Left lobe of liver (tissue), 2 donors: ENCODE results near the gene SOD3. TPM values are rescaled to one million over a fixed set of nuclear protein-coding genes. Genes with fewer than 3 reads are reported as not detected.

Source experiments
- ATAC-seq: fragments of 200-7000 bp; cut with Tn5 transposase; one replicate; pipeline ENCODE4 v1.9.1; 2020; ENCODE audit warnings: mild to moderate bottlenecking, moderate library complexity
- DNase-seq: peaks from one replicate; pipeline ENCODE4 v3.0.0-alpha.2; 2020; ENCODE audit warnings: low spot score
- total RNA-seq: library from RNA; stranded (reverse); gene quantifications from one replicate; pipeline ENCODE4 v1.2.1, GENCODE V29; 2021
- donor health status: DM: no; HTN: no; CAD: no; lungs with moderate emphysema.
- donor health status: DM: no; HTN: yes; CAD: no.

Gene SOD3
- total RNA-seq, 1 donor from 2014 or later: 2.9 TPM

DNA sequence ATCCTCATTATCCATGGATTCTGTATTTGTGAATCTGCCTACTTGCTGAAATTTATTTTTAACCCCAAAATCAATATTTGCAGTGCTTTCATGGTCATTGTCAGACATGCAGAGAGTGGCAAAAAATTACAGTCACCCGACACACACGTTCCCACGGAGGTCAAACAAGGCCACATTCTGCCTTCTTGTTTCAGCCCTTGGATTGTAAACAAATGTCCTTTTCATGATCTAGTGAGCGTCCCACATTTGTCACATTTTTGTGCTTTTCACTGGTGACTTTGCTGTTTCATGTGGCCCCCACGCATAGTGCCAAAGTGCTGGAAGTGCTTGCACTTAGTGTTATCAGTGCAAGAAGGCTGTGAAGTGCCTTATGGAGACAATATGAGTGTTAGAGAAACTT lies 45.0 kb downstream of the SOD3 start:
- DNase-seq (no peak), ATAC-seq (peak; percentile 30)

DNA sequence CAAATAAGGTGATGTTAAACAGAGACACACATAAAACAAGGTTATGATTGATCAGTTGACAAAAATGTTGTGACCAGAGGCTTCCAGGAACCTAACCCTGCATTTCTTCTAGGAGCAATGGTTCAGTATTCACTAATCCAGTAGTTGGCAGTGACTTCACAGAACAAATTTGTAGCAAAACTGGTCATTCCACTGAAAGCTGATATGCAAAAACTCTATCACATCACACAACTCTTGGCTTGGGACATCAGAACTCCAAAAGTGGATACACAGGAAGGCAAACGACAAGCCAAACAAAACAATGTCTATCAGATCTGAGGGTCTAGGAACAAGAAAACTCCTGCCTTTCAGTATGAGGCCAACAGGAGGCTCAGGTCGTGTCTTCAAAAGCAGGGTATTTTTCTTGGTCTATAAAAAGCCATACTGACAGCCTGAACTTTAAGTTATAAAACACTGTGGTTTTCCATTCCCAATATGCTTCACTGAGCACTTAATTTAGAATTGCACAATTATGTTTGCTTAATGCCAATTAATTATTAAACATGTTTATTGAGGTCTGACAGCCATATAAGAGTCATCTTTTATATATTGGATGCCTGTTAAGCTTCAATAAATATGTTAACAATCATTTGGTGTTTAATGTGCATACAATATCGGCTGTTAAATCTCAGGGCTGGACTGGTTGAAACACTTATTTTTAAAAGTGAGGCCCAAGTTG lies 45.6 kb downstream of the SOD3 start:
- ATAC-seq (no peak), DNase-seq (no peak)

- ATAC-seq (no peak), DNase-seq (no peak)
Measured at GRCh38 chr4:24842356-24842755, 47.0 kb downstream of the SOD3 start.

DNA sequence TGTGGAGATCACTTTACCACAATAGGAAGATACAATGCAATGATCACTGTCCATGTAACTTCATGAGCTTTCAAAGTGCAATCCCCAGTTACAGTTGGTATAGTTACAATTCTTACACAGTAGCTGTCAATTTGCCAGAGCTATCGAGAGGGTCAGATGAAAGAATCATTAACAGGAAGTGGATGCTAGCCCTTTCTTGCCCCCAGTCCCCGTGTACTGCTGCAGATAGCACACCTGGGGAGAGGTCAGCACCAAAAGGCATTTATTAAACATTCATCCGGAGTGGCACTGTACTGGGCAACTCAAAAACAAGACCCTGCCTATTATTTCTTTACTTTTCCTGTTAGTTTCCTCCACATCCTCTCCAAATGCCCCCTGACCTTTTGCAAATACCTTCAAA lies 47.7 kb downstream of the SOD3 start:
- DNase-seq (no peak), ATAC-seq (no peak)

GRCh38 chr4:24845132-24845531 lies 49.8 kb downstream of the SOD3 start:
- ATAC-seq: no peak

GRCh38 chr4:24845902-24846301 lies 50.5 kb downstream of the SOD3 start:
- no peak for ATAC-seq

More at GRCh38 chr4:24845132-24845531, 49.8 kb downstream of the SOD3 start:
- no peak for DNase-seq

GRCh38 chr4:24846716-24847115 lies 51.3 kb downstream of the SOD3 start:
- ATAC-seq (no peak), DNase-seq (no peak)

More at GRCh38 chr4:24845902-24846301, 50.5 kb downstream of the SOD3 start:
- DNase-seq: no peak

DNA sequence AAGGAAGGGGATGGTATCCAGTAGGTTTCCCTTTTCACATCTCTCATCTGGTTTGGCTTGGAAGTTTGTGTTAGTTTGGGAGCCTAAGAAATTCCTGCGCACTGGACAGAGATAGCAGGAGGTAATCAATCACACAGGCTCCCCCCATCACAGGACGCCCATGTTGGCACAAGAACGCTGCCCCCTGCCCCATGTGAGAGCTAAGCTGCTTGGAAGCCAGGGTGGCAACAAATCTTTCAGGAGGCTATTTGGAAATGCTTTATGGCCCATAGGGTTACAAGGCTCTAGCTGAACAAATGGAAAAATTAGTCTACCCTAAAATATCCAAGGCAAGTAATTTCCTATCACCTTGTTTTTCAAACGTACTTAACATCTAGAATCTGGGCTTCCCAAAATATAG lies 54.0 kb downstream of the SOD3 start:
- no peak for DNase-seq
- ATAC-seq: no peak

- no peak for DNase-seq
- no peak for ATAC-seq
Measured at GRCh38 chr4:24849756-24850155, 54.4 kb downstream of the SOD3 start.

Other genes starting within 250 kb of the SOD3 start
- gene DHX15, start 211.0 kb upstream of the SOD3 start, total RNA-seq: 29.2 TPM
- gene CCDC149, start 117.5 kb downstream of the SOD3 start, total RNA-seq: 5.5 TPM
- 0.13 TPM for gene LGI2, start 235.4 kb downstream of the SOD3 start, total RNA-seq